Ovary (tissue), 3 donors: ENCODE results near the gene SF3A1.

Source experiments
- CTCF ChIP-seq, 3 donors: fragments of 450-650 bp in 2 of 3; fragments of 200-600 bp in 1 of 3; IDR thresholded peaks; one replicate each; pipeline versions ENCODE4 v1.5.1 to v1.8.0; 2016 to 2022; ENCODE audit warnings: antibody characterized with exemption in 3 of 3, mild to moderate bottlenecking in 1 of 3
- EP300 ChIP-seq: sonication (generic); formaldehyde crosslinking; IDR thresholded peaks from one replicate; pipeline ENCODE4 v1.6.1; 2017; ENCODE audit warnings: antibody characterized with exemption
- donor health status: DM: no; HTN: no; CAD: no.

- TF ChIP-seq CTCF (IDR thresholded peaks at IDR 0.05) (no peak), EP300 (no peak)
These were observed 9.2 kb upstream of the SF3A1 start for GRCh38 chr22:30365891-30366290.
